Esophagus squamous epithelium (tissue), 5 donors: ENCODE measurements around the gene CFC1B. TPM values are rescaled to one million over a fixed set of nuclear protein-coding genes. Genes with fewer than 3 reads are reported as not detected.
"Not testable (repeated sequence)": the region's sequence is repeated elsewhere in the genome, so short reads cannot be mapped to it uniquely, and the experiment has no call there.

Source experiments
- DNase-seq: peaks from one replicate; lab custom pipeline; 2025; lab: John Stamatoyannopoulos, UW
- H3K27ac ChIP-seq, 4 donors: fragments of 200-600 bp; sonication (generic); one replicate each; pipeline ENCODE4 v1.5.1; 2016 to 2019; ENCODE audit warnings: mild to moderate bottlenecking in 1 of 4
- H3K27me3 ChIP-seq, 4 donors: fragments of 200-600 bp; sonication (generic); 1 replicate in 3 of 4; 2 replicates in 1 of 4; pipeline versions ENCODE4 v1.5.1 to v1.6.0; 2017 to 2021; ENCODE audit warnings: antibody characterized with exemption in 1 of 4
- H3K36me3 ChIP-seq, 3 donors: fragments of 200-600 bp; sonication (generic); one replicate each; pipeline ENCODE4 v1.5.1; 2016 to 2019
- H3K4me1 ChIP-seq, 3 donors: fragments of 200-600 bp; sonication (generic); one replicate each; pipeline ENCODE4 v1.5.1; 2017 to 2019
- H3K4me3 ChIP-seq, 4 donors: fragments of 200-600 bp; sonication (generic); 1 replicate in 3 of 4; 2 replicates in 1 of 4; pipeline ENCODE4 v1.5.1; 2016 to 2019; ENCODE audit warnings: mild to moderate bottlenecking in 2 of 4, moderate library complexity in 1 of 4
- H3K9me3 ChIP-seq, 3 donors: fragments of 200-600 bp; sonication (generic); one replicate each; pipeline ENCODE4 v1.5.1; 2016 to 2019
- WGBS, 2 donors: methylation state at CpG; one replicate each; pipeline ENCODE4 v1.1.5; 2018; 5-methylcytosine and 5-hydroxymethylcytosine counted together
- intact Hi-C: fragments of 100-400 bp; cut with DNase I; formaldehyde crosslinking; loops from one replicate; pipeline ENCODE4 v1.15.0; 2022
- small RNA-seq, 4 donors: library from RNA; depleted of rRNA; stranded (forward); fragments of <200 nt; gene quantifications; one replicate each; pipeline ENCODE3, GENCODE V24; 2016
- total RNA-seq, 4 donors: library from RNA; depleted of rRNA; stranded (reverse); fragments of >200 nt; gene quantifications; one replicate each; pipeline ENCODE4 v1.1.0, GENCODE V29; 2016
- donor health status: DM: yes; HTN: yes; CAD: no.

Gene CFC1B
- total RNA-seq, 4 donors from 2014 or later = not detected

DNA sequence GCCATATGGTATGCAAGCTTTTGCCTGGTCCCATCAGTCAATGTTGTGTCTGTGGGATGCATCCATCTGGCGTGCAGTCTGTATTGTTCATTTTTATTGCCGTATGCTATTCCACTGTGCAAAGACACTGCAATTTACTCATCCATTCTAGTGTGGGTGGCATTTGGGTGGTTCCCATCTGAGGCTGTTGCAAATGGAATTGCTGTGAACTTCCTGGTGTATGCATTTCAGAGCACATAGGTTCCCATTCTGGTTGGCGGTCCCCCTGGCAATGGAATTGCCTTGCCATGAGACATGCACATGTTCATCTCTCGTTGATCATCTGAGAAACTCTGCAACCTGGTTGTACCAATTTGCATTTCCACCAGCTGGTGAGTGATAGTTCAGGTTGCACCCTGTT lies 56.5 kb downstream of the CFC1B start:
- H3K36me3 ChIP-seq, H3K4me1 ChIP-seq, H3K9me3 ChIP-seq, H3K4me3 ChIP-seq, H3K27me3 ChIP-seq, DNase-seq, H3K27ac ChIP-seq, intact Hi-C loops: not testable (repeated sequence)
- no CpG with 5 or more reads among the region's 4 CpGs for WGBS, 2 donors

Small RNA genes lying within 50 kb of the gene (small RNA-seq; reads per million reads assigned to genes)
- gene RF00017 (0 reads per million in 4 donors), gene RNU6-473P (0 reads per million in 4 donors)

Other genes starting within 250 kb of the CFC1B start
- gene IMP4, start 178.3 kb upstream of the CFC1B start, total RNA-seq = 100 to 1,000 TPM in 2 of 4 donors, 10 to 100 TPM in 2; 69.2 to 112 (median 91.2) TPM
- gene PTPN18, start 165.2 kb upstream of the CFC1B start, total RNA-seq = 10 to 100 TPM; 26.8 to 43.6 (median 35.5) TPM
- gene POTEI, start 11.9 kb upstream of the CFC1B start, total RNA-seq = not detected
- gene CFC1, start 78.4 kb downstream of the CFC1B start, total RNA-seq = not detected
- not detected for gene POTEJ, start 90.2 kb downstream of the CFC1B start, total RNA-seq
- not detected for gene GPR148, start 207.8 kb downstream of the CFC1B start, total RNA-seq
- gene AMER3, start 234.3 kb downstream of the CFC1B start, total RNA-seq = not detected